GM21576 (cell line): Measurements from ENCODE around the gene KRTAP3-3.
"Not testable (repeated sequence)": the region's sequence is repeated elsewhere in the genome, so short reads cannot be mapped to it uniquely, and the experiment has no call there.

Source experiments
- ATAC-seq: cut with Tn5 transposase; IDR thresholded peaks from one replicate; pipeline ENCODE4 v1.9.1; 2021; ENCODE audit warnings: mild to moderate bottlenecking, moderate library complexity; ENCODE audit not compliant: unreplicated experiment

The KRTAP3-3 gene

DNA sequence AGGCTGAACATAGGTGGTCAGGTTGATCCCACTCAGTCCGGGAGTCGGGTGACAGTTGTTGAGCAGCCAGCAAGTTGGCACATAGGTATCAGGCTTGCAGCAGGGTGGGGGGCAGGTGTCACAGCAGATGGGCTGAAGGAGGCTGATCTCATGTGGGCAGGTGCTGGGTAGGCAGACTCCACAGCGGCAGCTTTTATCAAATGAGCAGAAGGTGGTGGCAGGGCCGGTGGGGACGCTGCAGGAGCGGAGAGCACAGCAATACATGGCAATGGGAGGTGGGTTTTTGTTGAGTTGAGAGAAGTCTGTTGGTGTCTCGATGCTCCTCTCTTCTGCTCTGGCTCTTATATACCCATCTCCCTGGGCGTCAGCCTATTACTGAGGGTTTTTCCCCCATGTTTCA, 14.8 kb upstream of the KRTAP3-3 start, which contains the start of gene KRTAP3-1:
Gene KRTAP3-1 (minus strand): TSS at position 318 of the 400 bp plus-strand sequence. CDS start 54 bp downstream, at position 264.
- ATAC-seq = no peak

DNA sequence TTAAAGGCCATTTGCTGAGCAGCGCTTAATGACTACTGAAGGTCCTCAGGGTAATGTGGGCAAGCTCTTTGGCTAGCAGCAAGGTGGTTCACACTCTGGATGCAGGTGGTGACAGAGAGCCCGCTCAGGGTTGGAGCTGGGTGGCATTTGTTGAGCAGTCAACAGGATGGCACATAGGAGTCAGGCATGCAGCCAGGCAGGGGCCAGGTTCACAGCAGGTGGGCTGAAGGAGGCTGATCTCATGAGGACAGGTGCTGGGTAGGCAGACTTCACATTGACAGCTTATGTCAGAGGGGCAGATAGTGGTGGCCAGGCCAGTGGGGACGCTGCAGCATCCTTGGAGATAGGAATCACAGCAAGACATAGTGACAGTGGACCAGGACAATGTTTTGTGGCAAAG, 10.4 kb upstream of the KRTAP3-3 start:
- no peak for ATAC-seq

DNA sequence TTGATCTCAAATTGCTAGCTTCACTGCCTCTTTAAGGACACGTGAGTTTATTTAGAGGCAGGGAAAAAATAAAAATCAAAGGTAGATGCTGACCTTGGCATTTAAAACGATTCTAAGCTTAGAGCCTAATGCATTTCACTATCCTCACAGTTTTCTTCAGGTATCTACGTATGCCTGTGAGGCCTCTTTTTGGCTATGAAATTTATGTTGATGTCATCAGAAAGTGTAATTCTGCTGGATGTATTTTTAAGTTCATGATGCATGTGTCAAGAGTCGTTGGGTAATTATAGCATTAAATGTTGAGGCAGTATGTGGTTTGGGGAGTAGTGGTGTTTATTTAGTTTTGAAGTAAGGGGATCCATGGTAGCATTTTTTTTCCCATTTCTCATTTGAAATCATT, 10.0 kb upstream of the KRTAP3-3 start:
- no peak for ATAC-seq

DNA sequence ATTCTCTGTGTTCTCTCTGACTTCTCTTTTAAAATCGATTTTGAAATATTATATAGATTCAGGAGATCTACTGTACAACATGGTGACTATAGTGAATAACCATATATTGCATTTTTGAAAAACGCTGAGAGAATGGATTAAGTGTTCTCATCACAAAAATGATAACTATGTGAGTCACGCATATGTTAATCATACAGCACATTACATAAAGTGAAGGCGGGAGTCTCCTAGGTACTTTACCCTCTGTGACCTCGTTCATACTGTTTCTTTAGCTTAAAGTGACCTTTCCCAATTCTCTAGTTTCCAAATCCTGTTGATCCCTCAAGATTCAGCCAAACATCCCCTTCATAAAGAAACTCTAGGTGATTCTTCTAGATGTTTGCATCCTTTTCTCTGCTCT, 8.8 kb upstream of the KRTAP3-3 start:
- no peak for ATAC-seq

DNA sequence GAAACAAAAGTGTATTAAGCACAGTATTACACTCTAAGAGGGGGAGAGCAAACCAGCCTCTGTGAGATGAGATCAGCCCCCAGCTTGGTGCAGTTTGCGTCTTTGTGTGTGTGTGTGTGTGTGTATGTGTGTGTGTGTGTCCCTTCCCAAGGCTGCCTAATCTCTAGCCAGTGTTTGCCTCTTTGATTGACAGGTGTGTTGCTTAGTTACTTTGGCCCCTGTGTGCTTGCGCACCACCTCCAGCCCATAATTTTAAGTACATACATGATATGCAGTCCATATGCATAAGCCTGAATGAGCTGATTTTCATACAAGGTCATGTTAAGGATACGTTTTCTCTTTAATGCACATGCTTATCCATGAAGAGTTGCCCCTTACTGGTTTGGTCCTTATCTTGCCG, 7.8 kb upstream of the KRTAP3-3 start:
- no peak for ATAC-seq

DNA sequence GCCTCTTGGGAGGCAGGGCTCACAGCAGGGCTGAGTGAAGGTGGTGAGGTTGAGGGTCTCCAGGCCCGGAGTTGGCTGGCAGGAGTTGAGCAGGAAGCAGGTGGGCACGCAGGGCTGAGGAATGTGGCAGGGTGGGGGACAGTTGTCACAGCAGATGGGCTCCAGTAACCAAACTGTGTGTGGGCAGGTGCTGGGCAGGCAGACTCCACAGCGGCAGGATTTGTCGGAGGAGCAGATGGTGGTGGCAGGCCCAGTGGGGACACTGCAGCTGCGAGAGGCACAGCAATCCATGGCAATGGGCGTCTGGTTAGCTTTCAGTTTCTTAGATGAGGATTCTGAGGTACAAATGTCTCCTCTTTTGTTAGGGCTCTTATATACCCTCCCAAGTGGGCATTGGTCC, 5.6 kb upstream of the KRTAP3-3 start, which contains the start of gene KRTAP3-2:
Gene KRTAP3-2 (minus strand): TSS at position 344 of the 400 bp plus-strand sequence. CDS start 53 bp downstream, at position 291.
- not testable (repeated sequence) for ATAC-seq

DNA sequence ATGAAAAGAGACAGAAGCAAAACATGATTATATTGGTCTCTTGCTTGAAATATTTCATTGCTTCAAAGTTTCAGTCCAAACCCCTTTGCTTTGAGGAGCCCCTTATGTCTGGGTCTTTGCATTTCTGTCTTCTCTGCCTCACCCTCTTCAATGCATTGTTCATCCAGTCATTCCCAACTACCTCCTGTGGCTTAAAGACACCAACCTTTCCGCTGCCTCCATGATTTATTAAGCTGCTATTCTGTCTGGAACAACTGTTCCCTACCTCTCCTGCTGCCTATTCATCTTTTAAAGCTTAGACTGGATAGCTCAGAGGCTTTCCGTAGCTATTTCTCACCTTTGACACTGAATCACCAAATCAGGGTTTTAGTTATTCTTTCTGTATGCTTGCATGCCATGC, 3.4 kb upstream of the KRTAP3-3 start:
- ATAC-seq = no peak

DNA sequence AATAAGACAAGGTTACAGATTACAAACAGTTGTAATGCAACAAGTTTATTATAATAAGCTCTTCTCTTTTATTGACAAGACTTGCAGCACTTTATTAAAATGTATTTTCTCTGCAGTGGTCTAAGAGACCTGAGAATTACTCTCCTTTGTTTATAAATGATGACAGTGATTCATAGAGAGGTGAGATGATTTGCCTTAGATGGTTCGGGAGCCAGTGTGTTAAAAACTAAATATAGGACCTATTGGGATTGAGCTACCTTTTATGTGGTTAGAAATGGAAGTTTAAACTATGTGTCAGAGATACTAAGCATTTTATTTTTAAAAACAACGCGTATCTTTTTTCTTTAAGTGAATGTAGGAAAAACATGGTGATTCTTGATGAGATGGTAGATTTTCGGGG, 2.9 kb upstream of the KRTAP3-3 start:
- ATAC-seq = no peak

DNA sequence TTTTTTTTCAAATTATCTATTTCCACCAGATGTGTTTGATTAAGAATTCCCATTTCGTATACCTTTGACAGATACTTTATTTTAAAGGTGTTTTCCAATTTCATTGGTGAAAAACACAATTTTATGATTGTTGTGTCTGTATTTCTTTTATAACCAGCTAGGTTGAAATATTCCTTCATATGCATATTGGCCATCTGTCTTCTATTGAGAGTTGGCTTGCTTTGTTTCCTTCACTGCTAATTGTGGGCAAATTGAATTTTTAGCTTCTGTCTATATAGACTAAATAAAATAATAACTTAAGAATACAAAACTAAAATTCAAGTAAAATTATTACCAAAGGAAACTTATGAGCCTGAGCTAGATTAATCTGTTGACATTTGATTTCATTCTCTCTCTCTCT, 1.2 kb upstream of the KRTAP3-3 start:
- no peak for ATAC-seq

DNA sequence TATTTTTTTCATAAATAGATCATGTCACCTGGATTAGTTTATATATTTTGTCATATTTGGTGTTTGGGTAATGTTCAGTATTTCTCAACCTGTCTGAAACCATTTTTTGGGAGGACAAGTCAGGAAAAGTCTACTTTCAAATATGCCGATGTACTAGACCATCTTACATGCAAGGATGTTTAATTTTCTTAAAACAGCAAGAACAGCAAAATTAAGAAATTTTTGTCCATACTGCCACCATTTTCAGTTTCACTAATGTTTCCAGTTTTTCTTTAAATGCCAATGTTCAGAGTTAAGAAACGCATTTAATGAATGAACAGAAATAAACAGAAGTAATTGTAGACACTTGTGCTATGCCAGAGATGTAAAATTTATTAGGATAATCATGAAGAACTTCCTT, 880 bp downstream of the KRTAP3-3 start:
- no peak for ATAC-seq

DNA sequence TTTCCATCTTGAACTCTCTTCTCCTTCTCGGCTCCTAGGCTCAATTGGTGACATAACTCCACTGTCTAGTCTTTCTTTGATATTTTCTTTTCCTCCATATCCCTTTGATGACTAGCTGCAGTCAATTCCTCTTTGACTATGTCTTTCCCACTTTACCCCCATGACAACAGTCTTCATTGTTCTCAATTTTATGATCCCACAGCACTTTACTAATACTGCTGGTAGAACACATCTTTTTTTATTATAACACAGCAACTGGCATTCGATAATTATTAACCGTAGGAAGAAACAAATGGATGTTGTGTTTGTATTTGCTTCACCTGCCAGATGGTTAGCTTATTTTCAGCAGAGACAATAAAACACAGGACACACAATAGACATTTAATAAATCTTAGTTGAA, 1.3 kb downstream of the KRTAP3-3 start:
- ATAC-seq = no peak

DNA sequence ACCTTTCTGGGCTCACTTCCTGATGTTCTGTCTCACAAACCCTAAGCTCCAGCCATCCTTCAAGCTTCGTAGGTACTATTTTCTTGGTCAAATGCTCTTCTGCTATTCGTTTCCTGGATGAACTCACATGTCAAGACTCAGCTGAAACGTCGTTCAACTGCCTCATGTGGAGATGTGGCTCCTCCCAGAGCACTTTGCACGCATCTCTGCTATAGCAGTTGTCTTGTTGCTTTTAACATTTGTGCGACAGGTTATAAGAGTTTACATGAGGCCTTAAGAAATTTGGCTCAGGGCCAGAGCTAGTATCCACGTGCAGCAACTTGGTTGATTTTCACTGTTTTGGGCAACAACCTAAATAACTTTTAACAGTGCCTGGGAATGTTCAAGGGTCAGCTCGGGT, 7.0 kb downstream of the KRTAP3-3 start:
- ATAC-seq = no peak

DNA sequence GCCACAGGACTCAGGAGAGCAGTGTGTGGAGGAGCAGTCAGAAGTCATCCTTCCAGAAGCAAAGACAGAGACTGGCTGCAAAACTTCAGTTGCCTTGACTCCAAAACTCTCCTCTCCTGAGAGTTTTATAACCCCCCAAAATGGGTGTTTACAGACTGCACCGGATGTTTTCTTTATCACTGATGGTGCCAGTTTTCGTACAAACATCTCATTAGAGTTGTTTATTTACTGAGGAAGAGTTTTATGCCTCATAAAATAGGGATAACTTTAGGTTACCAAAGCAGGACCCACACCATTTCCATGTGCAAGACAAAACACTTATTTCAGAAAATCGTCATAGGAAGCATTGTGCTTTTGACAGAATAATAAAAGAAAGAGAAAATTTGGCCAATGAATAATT, 9.7 kb downstream of the KRTAP3-3 start, which contains the start of gene KRT40:
Gene KRT40 (minus strand): TSS at position 101 of the 400 bp plus-strand sequence. CDS start 53 bp downstream, at position 48.
- no peak for ATAC-seq

DNA sequence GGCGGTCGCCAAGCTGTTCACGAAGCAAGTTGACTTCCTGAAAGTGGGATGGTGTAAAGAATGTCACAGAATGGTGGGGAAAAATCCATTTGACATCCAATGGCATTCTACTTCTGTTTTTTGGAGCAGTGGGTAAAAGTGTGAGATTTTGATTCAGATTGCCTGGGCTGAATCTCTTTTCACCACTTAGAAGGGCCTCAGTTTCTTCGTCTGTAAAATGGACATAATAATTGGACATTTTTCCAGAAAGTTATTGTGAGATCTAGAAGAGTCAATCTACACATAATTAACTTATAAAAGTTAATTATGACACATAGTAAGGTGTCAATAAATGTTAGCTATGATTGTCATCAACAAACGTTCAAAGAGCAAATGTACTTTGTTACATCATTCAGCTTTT, 12.8 kb downstream of the KRTAP3-3 start:
- ATAC-seq = no peak

DNA sequence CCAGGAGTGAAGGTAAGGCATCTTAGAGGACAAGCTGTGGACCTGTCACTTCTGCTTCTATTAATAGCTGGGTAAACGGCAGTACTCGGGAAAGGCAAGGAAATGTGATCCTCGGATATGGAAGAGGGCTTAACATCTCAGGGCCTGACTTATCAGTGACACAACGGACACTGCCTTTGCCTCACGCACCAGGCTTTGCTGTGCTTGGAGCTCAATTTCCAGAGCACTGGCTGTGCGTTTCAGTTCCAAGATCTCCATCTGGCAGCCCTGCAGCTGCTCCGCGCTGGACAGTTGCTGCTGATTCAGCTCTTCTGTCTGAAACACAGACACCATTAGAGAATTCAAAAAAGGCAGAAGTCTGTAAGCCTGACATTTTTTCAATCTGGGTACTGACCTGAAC, 13.4 kb downstream of the KRTAP3-3 start:
- no peak for ATAC-seq

DNA sequence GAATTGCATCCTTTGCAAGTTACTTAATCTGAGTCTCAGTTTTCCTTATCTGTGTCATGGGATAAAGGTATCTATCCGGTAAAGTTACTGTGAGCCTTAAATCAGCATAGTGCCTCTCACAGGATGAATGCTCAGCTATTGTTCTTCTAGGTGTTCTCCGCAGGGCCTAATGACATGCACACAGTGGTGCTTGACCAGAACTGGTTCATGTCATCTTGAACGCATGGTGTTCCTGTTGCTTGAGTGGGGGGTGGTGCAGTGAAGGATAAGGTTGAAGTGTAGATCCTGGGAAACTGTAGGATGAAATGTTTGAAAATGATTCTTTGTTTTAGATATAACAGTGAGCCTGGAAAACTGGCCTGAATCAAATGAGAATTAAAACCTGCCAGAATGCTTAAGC, 13.8 kb downstream of the KRTAP3-3 start:
- no peak for ATAC-seq

DNA sequence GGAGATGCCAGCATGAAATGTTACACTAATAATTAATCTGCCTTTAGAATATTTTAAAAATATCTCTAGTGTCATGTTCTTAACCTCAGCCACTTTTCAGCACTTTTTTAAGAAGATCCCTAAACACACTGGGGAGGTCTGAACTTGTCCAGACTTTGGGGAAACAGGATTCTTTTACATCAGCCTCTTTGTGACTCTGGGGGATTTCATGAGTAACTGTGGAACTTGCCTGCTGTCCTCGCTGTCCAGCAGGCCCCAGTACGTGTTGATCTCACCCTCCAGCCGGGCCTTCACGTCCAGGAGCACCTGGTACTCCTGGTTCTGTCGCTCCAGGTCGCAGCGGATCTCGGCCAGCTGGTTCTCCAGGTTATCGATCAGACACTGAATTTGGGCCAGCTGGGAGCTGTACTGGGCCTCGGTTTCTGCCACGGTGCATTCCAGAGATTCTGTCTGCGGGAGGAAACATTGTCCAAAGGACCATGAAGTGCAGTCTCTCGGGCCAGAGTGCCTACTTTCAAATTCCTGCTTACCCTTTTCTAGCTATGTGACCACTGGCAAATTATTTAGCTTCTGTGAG, 15.3 kb downstream of the KRTAP3-3 start:
- ATAC-seq = no peak

DNA sequence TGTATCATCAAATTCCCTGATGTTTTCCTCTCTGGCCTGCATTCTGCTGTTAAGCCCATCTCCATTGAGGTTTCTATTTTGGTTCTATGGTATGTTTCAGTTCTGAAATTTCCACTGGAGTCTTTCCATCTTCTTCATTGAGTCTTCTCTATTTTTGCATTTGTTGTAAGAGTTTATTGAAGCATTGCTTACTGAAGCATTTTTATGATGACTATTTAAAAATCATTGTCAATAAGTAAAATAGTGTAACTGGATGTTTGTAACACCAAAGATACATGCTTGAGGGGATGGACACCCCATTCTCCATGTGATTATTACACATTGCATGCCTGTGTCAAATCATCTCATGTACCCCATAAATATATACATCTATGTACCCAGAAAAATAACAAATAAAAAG, 18.4 kb downstream of the KRTAP3-3 start:
- ATAC-seq = no peak

DNA sequence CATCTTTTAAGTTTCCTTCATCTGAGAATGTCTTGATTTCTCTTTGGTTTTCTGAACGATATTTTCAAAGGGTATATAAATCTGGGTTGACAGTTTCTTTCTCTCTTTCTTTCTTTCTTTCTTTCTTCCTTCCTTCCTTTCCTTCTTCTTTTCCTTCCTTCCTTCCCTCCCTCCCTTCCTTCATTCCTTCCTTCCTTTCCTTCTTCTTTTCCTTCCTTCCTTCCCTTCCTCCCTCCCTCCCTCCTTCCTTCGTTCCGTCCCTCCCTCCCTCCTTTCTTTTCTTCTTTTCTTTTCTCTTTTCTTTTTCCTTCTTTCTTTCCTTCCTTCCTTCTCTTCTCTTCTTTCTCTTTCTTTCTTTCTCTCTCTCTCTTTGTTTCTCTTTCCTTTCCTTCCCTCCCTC, 19.6 kb downstream of the KRTAP3-3 start:
- no peak for ATAC-seq

DNA sequence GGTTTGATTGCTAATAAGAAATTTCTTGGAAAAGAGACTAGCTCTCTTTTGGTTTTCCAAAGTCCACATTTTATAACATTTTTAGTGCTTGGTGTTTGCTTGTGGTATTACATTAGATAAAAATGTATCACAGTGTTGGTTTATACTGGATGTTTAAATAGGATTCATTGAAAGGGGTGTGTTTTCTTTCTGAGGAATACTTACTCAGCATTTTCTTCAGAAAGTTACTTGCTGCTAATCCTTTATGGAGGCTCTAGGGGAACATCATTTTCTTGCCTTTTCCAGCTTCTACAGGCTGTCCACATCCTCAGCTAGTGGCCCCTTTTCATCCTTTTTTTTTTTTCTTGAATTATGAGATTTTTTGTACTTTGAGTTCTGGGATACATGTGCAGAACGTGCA, 26.4 kb downstream of the KRTAP3-3 start:
- no peak for ATAC-seq

DNA sequence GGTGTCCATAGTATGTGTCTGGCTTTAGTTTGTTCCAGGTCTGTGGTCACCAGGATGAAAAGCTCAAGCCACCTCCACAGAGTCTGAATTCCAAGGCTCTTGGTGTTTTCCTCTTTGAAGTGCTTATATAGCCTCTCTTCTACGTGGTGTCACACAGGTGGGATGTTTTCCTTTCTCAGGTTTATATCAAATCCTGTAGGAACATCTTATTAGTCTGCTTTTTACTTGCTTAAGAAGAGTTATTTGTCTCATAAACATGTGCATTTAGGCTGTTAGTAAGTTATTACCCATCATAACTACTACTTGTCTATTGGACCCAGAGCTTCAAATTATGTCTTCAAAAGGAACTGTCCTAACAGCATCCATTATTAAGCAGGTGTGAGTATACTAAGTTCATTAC, 27.1 kb downstream of the KRTAP3-3 start, which contains the start of gene KRT39:
Gene KRT39 (minus strand): TSS at position 101 of the 400 bp plus-strand sequence. CDS start 92 bp downstream, at position 9.
- no peak for ATAC-seq

DNA sequence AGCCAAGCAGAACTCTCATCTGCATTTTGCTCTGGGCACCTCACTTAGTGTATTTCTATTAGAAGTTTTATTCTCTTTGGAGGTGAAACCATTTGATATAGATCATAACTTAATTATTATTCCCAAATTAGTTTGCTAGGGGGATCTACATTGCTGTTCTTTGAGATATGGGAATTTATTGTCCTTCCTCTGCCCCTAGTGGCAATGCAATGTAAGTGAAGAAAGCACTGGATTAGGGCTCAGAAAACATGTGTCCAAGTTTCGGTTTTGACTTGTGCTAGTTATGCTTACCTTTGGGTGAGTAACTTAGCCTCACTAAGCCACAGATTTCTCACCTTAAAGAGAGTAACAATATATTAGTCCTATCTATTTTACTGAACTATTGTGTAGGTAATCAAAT, 30.1 kb downstream of the KRTAP3-3 start:
- no peak for ATAC-seq

DNA sequence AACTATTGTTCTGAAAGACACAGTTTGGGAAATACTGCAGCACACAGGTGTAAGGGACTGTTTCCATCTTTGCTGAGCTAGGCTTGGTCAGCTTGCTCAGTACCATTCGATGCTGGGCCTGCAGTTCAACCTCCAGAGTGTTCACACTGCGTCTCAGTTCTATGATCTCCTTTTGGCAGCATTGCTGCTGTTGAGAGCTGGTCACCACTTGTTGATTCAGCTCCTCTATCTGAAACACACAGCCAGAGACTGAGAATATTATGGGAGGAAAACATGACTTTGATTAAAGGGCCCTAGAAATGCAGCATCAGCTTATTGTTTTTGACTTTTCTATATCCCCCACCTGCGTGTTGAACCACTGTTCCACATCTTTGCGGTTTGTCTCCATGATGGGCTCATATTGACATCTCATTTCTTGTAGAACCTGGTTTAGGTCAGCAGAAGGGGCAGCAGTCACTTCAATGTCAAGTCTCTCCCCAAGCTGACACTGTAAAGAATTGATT, 31.9 kb downstream of the KRTAP3-3 start:
- no peak for ATAC-seq
